ENCODE data around the gene IFFO2. TPM values are rescaled to one million over a fixed set of nuclear protein-coding genes. Genes with fewer than 3 reads are reported as not detected.

The IFFO2 gene
- total and polyA plus RNA-seq, 4 donors: 0.88 to 7.4 (median 3.0) TPM

- DNase-seq (ENCODE audit: low spot score): no peak
- 97% methylated on average over 4 of the region's 4 CpGs for WGBS
- H3K4me1 ChIP-seq (ENCODE audit: control insufficient read depth in 4 of 4, insufficient read depth in 4 of 4, low read length in 3 of 4): peaks cover 0 to 12% (median 4%) of the 10 kb centered on the region in 4 donors
- H3K4me3 ChIP-seq (ENCODE audit: low read depth in 1 of 3, low read length in 3 of 3): no peak overlapping the region
- TF ChIP-seq RXRA (IDR thresholded peaks at IDR 0.05) (no peak), FOXA2 (IDR thresholded peaks at IDR 0.05) (no peak), YY1 (IDR thresholded peaks at IDR 0.05) (no peak), JUND (IDR thresholded peaks at IDR 0.05) (no peak), NR2F2 (IDR thresholded peaks at IDR 0.05) (no peak), RAD21 (IDR thresholded peaks at IDR 0.05) (no peak), HNF4A (conservative IDR thresholded peaks at IDR 0.05) (no peak), SP1 (IDR thresholded peaks at IDR 0.05) (no peak), CTCF (IDR thresholded peaks at IDR 0.05; ENCODE audit: low read depth, low read length, missing input control) (no peak), EGR1 (IDR thresholded peaks at IDR 0.05; ENCODE audit: low read depth in 2 of 2) (no peak), TAF1 (conservative IDR thresholded peaks at IDR 0.05) (no peak), HNF4G (IDR thresholded peaks at IDR 0.05) (no peak), GABPA (IDR thresholded peaks at IDR 0.05 in 1 of 2, conservative IDR thresholded peaks at IDR 0.05 in 1 of 2) (no peak), FOXA1 (IDR thresholded peaks at IDR 0.05) (no peak), ATF3 (IDR thresholded peaks at IDR 0.05) (no peak)
- TF ChIP-seq, protein P1, sequence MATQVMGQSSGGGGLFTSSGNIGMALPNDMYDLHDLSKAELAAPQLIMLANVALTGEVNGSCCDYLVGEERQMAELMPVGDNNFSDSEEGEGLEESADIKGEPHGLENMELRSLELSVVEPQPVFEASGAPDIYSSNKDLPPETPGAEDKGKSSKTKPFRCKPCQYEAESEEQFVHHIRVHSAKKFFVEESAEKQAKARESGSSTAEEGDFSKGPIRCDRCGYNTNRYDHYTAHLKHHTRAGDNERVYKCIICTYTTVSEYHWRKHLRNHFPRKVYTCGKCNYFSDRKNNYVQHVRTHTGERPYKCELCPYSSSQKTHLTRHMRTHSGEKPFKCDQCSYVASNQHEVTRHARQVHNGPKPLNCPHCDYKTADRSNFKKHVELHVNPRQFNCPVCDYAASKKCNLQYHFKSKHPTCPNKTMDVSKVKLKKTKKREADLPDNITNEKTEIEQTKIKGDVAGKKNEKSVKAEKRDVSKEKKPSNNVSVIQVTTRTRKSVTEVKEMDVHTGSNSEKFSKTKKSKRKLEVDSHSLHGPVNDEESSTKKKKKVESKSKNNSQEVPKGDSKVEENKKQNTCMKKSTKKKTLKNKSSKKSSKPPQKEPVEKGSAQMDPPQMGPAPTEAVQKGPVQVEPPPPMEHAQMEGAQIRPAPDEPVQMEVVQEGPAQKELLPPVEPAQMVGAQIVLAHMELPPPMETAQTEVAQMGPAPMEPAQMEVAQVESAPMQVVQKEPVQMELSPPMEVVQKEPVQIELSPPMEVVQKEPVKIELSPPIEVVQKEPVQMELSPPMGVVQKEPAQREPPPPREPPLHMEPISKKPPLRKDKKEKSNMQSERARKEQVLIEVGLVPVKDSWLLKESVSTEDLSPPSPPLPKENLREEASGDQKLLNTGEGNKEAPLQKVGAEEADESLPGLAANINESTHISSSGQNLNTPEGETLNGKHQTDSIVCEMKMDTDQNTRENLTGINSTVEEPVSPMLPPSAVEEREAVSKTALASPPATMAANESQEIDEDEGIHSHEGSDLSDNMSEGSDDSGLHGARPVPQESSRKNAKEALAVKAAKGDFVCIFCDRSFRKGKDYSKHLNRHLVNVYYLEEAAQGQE (IDR thresholded peaks at IDR 0.05): no peak
- TF ChIP-seq, protein P2, sequence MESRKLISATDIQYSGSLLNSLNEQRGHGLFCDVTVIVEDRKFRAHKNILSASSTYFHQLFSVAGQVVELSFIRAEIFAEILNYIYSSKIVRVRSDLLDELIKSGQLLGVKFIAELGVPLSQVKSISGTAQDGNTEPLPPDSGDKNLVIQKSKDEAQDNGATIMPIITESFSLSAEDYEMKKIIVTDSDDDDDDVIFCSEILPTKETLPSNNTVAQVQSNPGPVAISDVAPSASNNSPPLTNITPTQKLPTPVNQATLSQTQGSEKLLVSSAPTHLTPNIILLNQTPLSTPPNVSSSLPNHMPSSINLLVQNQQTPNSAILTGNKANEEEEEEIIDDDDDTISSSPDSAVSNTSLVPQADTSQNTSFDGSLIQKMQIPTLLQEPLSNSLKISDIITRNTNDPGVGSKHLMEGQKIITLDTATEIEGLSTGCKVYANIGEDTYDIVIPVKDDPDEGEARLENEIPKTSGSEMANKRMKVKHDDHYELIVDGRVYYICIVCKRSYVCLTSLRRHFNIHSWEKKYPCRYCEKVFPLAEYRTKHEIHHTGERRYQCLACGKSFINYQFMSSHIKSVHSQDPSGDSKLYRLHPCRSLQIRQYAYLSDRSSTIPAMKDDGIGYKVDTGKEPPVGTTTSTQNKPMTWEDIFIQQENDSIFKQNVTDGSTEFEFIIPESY (IDR thresholded peaks at IDR 0.05): no peak
- TF ChIP-seq, protein P3, sequence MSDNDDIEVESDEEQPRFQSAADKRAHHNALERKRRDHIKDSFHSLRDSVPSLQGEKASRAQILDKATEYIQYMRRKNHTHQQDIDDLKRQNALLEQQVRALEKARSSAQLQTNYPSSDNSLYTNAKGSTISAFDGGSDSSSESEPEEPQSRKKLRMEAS (IDR thresholded peaks at IDR 0.05): no peak
- no peaks in the 10 kb centered on the region for H3K9me3 ChIP-seq (ENCODE audit: control insufficient read depth in 4 of 4, low read length in 3 of 4)
- no peak overlapping the region for H3K27ac ChIP-seq (ENCODE audit: low read depth in 1 of 2, low read length in 2 of 2)
- H3K9ac ChIP-seq (ENCODE audit: low read depth in 1 of 2, low read length in 2 of 2): no peak overlapping the region
- H3K36me3 ChIP-seq (ENCODE audit: control insufficient read depth in 4 of 4, insufficient read depth in 3 of 4, low read depth in 1 of 4, low read length in 3 of 4): no peaks in the 10 kb centered on the region
- no peaks in the 10 kb centered on the region for H3K27me3 ChIP-seq (ENCODE audit: control insufficient read depth in 4 of 4, insufficient read depth in 4 of 4, low read length in 3 of 4)
These were observed 3.9 kb upstream of the IFFO2 start for GRCh38 chr1:18960409-18960808.

Data from liver (tissue), 9 donors.